Measurements from ENCODE around the gene MYCL. TPM values are rescaled to one million over a fixed set of nuclear protein-coding genes. Genes with fewer than 3 reads are reported as not detected.
A peak's percentile ranks its signal among the peaks of the same experiment; 100 is the strongest.

The MYCL gene
- polyA plus RNA-seq, 2 of the 4 experiments (the other 2 are of a cell fraction), result 0.68 to 1.3 TPM

DNA sequence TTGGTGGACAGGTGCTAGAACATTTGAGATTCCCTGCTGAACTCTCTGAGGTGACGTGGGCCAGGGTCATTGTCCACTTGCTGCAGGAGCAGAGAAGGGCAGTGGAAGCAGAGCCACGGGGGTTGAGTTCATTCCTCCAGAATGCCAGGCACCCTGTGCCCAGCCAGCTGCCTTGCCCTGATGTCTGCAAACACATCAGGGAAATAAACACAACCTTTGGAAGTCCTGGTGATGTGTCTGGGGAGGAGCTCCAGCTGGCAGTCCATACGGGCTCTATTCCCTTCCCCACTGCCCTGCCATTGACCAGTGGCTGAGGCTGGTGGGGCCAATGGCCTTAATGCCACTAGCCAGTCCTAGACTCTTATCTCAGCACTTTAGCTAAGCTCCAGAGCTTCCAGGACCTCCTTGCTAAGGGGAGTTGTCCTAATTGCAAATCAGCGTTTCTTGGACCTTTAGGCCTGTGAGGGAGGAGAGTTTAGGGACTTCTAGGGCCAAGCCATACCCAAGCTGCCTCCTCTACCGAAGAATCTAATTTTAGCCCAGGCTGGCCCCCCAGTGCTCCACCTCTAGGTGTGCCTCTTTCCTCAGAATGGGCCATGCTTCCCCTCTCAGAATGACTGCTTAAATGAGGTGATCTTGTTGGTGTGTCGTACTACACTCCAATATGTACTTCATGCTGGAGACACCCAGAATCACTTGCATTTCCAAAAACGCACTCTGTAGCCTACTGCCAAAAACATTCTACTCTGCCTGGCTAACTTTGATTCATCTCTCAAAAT is 27.3 kb upstream of the MYCL start:
- 44% methylated on average over 6 of the region's 7 CpGs for WGBS (ENCODE audit: missing lambda C conversion rate)

DNA sequence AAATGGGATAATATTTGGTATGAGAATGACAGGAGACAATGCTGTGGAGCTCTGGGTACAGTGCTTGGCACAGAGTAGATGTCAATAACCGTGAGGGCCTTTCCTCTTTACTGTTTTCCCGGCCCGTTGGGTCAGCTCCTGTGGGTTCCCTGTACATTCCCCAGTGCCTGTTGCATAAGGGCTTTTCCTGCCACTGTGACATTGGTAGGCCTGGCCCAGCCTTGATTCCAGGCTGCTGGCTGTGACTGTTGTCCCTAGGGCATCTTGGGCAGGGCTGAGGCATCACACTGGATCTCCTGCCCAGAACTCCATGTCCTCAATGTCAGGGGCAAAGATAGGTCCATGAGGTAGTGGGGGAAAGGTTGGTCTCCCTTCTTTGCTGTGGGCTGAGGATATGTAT is 25.8 kb upstream of the MYCL start:
- no peak for ATAC-seq
- CTCF ChIA-PET, result interaction anchor here (0.9 to 3.4 kb wide), 4 partner anchors 9 to 105 kb away, joined by 3 to 23 read pairs (median 6); no protein-coding TSS in a partner anchor

More for the DNA sequence above, 27.3 kb upstream of the MYCL start:
- TF ChIP-seq POLR2A (IDR thresholded peaks at IDR 0.05; ENCODE audit: low read length) (no peak), EP300 (IDR thresholded peaks at IDR 0.05) (no peak)
- TF ChIP-seq, protein P1, sequence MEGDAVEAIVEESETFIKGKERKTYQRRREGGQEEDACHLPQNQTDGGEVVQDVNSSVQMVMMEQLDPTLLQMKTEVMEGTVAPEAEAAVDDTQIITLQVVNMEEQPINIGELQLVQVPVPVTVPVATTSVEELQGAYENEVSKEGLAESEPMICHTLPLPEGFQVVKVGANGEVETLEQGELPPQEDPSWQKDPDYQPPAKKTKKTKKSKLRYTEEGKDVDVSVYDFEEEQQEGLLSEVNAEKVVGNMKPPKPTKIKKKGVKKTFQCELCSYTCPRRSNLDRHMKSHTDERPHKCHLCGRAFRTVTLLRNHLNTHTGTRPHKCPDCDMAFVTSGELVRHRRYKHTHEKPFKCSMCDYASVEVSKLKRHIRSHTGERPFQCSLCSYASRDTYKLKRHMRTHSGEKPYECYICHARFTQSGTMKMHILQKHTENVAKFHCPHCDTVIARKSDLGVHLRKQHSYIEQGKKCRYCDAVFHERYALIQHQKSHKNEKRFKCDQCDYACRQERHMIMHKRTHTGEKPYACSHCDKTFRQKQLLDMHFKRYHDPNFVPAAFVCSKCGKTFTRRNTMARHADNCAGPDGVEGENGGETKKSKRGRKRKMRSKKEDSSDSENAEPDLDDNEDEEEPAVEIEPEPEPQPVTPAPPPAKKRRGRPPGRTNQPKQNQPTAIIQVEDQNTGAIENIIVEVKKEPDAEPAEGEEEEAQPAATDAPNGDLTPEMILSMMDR (IDR thresholded peaks at IDR 0.05), result no peak
- CTCF ChIA-PET, result interaction anchor here (0.7 to 1.9 kb wide), 5 partner anchors 9 to 85 kb away, joined by 3 to 6 read pairs (median 5); no protein-coding TSS in a partner anchor
- FAIRE-seq (no peak), DNase-seq (ENCODE audit: low read depth in 1 of 2, low spot score in 1 of 2) (no peak), ATAC-seq (no peak)
- Histone ChIP-seq H3K4me1 (peaks cover 10% of the 10 kb centered on the region), H3K27ac (no peak overlapping the region), H3K9me3 (no peaks in the 10 kb centered on the region), H3K4me3 (no peak overlapping the region), H3K4me2 (no peak overlapping the region)
- POLR2A ChIA-PET, result no interaction called here

DNA sequence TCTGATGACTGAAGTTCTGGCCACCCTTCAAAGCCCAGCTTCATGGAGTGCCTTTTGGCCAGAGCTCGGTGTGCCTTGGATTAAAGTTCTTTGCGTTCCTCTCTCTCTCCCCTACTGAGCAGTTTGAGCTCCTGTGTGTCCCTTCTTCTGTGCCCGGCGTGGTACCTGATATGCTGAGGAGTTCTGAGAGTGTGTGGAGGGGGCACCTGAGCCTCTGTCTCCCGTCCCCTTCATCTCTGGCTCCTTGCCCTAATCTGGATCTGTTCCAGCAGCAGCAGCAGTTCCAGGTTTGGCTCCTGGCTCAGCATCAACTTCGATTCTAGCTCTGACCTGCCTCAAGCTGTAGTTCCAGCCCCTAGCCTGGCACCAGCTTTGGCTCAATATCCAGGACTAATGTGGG is 25.1 kb upstream of the MYCL start:
- Histone ChIP-seq H3K9me3 (no peaks in the 10 kb centered on the region), H3K27ac (peak overlapping the region in 1 of 2 experiments; percentile 24; a peak in 1 of 6 replicates), H3K4me2 (no peak overlapping the region), H3K4me3 (no peak overlapping the region), H3K4me1 (no peaks in the 10 kb centered on the region; the same call in 2 of the 3 replicates)
- POLR2A ChIA-PET, result no interaction called here
- 60% methylated on average over 6 of the region's 6 CpGs for WGBS (ENCODE audit: missing lambda C conversion rate)
- DNase-seq (ENCODE audit: low read depth in 1 of 2, low spot score in 1 of 2) (no peak), ATAC-seq (no peak), FAIRE-seq (no peak)
- TF ChIP-seq CHD2 (IDR thresholded peaks at IDR 0.05; ENCODE audit: low read length, partially characterized antibody) (no peak), JUN (IDR thresholded peaks at IDR 0.05) (no peak), SMC3 (IDR thresholded peaks at IDR 0.05) (no peak), MYC (IDR thresholded peaks at IDR 0.05; ENCODE audit: borderline replicate concordance, low read length) (no peak), HEYL (CRISPR knock-in tag; IDR thresholded peaks at IDR 0.05) (no peak), POLR2AphosphoS2 (conservative IDR thresholded peaks at IDR 0.05; ENCODE audit: low read length) (no peak)
- TF ChIP-seq, protein P2, sequence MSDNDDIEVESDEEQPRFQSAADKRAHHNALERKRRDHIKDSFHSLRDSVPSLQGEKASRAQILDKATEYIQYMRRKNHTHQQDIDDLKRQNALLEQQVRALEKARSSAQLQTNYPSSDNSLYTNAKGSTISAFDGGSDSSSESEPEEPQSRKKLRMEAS (IDR thresholded peaks at IDR 0.05), result no peak
- TF ChIP-seq, protein P3, sequence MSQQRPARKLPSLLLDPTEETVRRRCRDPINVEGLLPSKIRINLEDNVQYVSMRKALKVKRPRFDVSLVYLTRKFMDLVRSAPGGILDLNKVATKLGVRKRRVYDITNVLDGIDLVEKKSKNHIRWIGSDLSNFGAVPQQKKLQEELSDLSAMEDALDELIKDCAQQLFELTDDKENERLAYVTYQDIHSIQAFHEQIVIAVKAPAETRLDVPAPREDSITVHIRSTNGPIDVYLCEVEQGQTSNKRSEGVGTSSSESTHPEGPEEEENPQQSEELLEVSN (IDR thresholded peaks at IDR 0.05; ENCODE audit: borderline replicate concordance, low read depth), result no peak
- CTCF ChIA-PET, result interaction anchor here (0.8 to 3.4 kb wide), 7 partner anchors 8 to 105 kb away, joined by 3 to 23 read pairs (median 5); partner anchors contain the start of gene MYCL

More for the DNA sequence above, 25.8 kb upstream of the MYCL start:
- Histone ChIP-seq H3K4me2 (no peak overlapping the region), H3K27ac (no peak overlapping the region; a peak in 1 of 6 replicates), H3K4me1 (no peaks in the 10 kb centered on the region; the same call in 2 of the 3 replicates), H3K4me3 (no peak overlapping the region), H3K9me3 (no peaks in the 10 kb centered on the region)
- 87% methylated on average over 3 of the region's 3 CpGs for WGBS (ENCODE audit: missing lambda C conversion rate)
- TF ChIP-seq RFX5 (IDR thresholded peaks at IDR 0.05) (no peak), ZNF302 (CRISPR knock-in tag; IDR thresholded peaks at IDR 0.05) (no peak), MYC (IDR thresholded peaks at IDR 0.05; ENCODE audit: borderline replicate concordance, low read length) (no peak)
- POLR2A ChIA-PET, result no interaction called here
- no peak for FAIRE-seq
- no peak for DNase-seq (ENCODE audit: low read depth in 1 of 2, low spot score in 1 of 2)

DNA sequence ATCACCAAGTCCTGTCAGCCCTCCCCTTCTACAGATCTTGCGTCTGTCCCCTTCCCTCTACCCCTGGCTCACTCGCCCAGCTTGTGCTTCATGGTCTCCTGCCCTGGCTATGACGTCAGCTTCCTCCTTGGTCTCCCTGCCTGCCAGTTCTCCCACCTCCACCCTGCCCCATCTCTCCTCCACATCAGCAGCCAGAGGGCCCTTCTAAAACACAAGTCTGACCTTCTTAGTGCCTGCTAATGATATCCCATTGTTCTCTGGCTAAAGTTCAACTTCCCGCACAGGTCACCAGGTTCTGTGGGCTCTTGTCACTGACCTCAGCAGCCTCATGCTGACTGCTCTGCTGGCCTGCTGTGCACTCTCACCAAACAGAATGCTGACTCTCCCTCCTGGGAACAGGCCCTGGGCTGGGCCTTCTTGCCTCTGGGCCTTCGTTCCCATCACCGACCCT is 24.7 kb upstream of the MYCL start:
- 77% methylated on average over 6 of the region's 6 CpGs for WGBS (ENCODE audit: missing lambda C conversion rate)
- ATAC-seq (no peak), DNase-seq (ENCODE audit: low read depth in 1 of 2, low spot score in 1 of 2) (no peak)

More for the DNA sequence above, 24.7 kb upstream of the MYCL start:
- H3K4me1 ChIP-seq, result no peaks in the 10 kb centered on the region; the same call in 2 of the 3 replicates
- ChIA-PET CTCF (interaction anchor here (0.8 to 3.4 kb wide), 6 partner anchors 8 to 106 kb away, joined by 3 to 23 read pairs (median 6); partner anchors contain the start of gene MYCL), POLR2A (no interaction called here)
- peak overlapping the region in 1 of 2 experiments; percentile 24; a peak in 1 of 6 replicates for H3K27ac ChIP-seq
- no peak overlapping the region for H3K4me2 ChIP-seq
- H3K9me3 ChIP-seq, result no peaks in the 10 kb centered on the region
- H3K4me3 ChIP-seq, result no peak overlapping the region
- no peak for FAIRE-seq
- TF ChIP-seq, protein P4, sequence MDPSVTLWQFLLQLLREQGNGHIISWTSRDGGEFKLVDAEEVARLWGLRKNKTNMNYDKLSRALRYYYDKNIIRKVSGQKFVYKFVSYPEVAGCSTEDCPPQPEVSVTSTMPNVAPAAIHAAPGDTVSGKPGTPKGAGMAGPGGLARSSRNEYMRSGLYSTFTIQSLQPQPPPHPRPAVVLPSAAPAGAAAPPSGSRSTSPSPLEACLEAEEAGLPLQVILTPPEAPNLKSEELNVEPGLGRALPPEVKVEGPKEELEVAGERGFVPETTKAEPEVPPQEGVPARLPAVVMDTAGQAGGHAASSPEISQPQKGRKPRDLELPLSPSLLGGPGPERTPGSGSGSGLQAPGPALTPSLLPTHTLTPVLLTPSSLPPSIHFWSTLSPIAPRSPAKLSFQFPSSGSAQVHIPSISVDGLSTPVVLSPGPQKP (IDR thresholded peaks at IDR 0.05; ENCODE audit: low read depth, low read length), result no peak
- TF ChIP-seq RAD21 (conservative IDR thresholded peaks at IDR 0.05 in 1 of 2, IDR thresholded peaks at IDR 0.05 in 1 of 2) (no peak), KDM1A (IDR thresholded peaks at IDR 0.05; ENCODE audit: low read depth) (no peak), CHD4 (IDR thresholded peaks at IDR 0.05; ENCODE audit: borderline replicate concordance) (no peak), FOSL2 (IDR thresholded peaks at IDR 0.05) (no peak), FOSL2 (CRISPR knock-in tag; IDR thresholded peaks at IDR 0.05) (no peak), EHMT2 (IDR thresholded peaks at IDR 0.05; ENCODE audit: low read depth) (no peak), KDM5A (IDR thresholded peaks at IDR 0.05) (no peak), CEBPB (IDR thresholded peaks at IDR 0.05) (no peak)
- TF ChIP-seq, protein P3 (IDR thresholded peaks at IDR 0.05; ENCODE audit: borderline replicate concordance, low read depth), result no peak

Measured in A549 (cell line).